WTC11 (cell line): ENCODE results near the gene CCNT1. TPM values are rescaled to one million over a fixed set of nuclear protein-coding genes. Genes with fewer than 3 reads are reported as not detected.

Experiments
- ATAC-seq: fragments of 200-7000 bp; cut with Tn5 transposase; 2 replicates; pipeline ENCODE4 v1.10.0; 2021; ENCODE audit warnings: mild to moderate bottlenecking, moderate library complexity
- CTCF ChIA-PET: fragments of 300-600 bp; sonication (Branson Sonifier 250); formaldehyde crosslinking; loops from one replicate; lab custom pipeline; 2021; ENCODE audit warnings: antibody characterized with exemption; lab: Charles Lee
- POLR2A ChIA-PET: fragments of 350-600 bp; sonication (Branson Sonifier 250); formaldehyde crosslinking; loops from one replicate; lab custom pipeline; 2021; ENCODE audit warnings: antibody characterized with exemption; lab: Charles Lee
- DNase-seq: peaks from one replicate; pipeline ENCODE4 v3.0.0; 2021; ENCODE audit warnings: low spot score
- H3K27ac Mint-ChIP-seq: 2 replicates; pipeline ENCODE4 v1.8.0; 2021; ENCODE audit warnings: mixed read lengths
- H3K27me3 Mint-ChIP-seq: 2 replicates; pipeline ENCODE4 v1.8.0; 2021; ENCODE audit warnings: low read depth, mild to moderate bottlenecking, moderate library complexity, mixed read lengths
- H3K36me3 Mint-ChIP-seq: 2 replicates; pipeline ENCODE4 v1.8.0; 2021; ENCODE audit warnings: mixed read lengths
- H3K4me1 Mint-ChIP-seq: 2 replicates; pipeline ENCODE4 v1.8.0; 2022; ENCODE audit warnings: mixed read lengths
- H3K4me3 Mint-ChIP-seq: 2 replicates; pipeline ENCODE4 v1.8.0; 2021; ENCODE audit warnings: mild to moderate bottlenecking, moderate library complexity, mixed read lengths
- H3K9me3 Mint-ChIP-seq: 2 replicates; pipeline ENCODE4 v1.8.0; 2021; ENCODE audit warnings: mixed read lengths
- ATF3 ChIP-seq: sonication (generic); formaldehyde crosslinking; conservative IDR thresholded peaks from 2 replicates; pipeline ENCODE4 v1.8.1; 2022; ENCODE audit warnings: mild to moderate bottlenecking, missing genetic modification reagents
- ATF6 ChIP-seq: sonication (generic); formaldehyde crosslinking; IDR thresholded peaks from 2 replicates; pipeline ENCODE4 v1.8.1; 2023; ENCODE audit warnings: mild to moderate bottlenecking, missing genetic modification reagents
- CREB1 ChIP-seq: sonication (generic); formaldehyde crosslinking; IDR thresholded peaks from 2 replicates; pipeline ENCODE4 v1.8.0; 2023; ENCODE audit warnings: mild to moderate bottlenecking, missing genetic modification reagents
- E2F1 ChIP-seq: sonication (generic); formaldehyde crosslinking; IDR thresholded peaks from 2 replicates; pipeline ENCODE4 v1.8.0; 2022; ENCODE audit warnings: mild to moderate bottlenecking, missing genetic modification reagents
- E2F4 ChIP-seq: sonication (generic); formaldehyde crosslinking; IDR thresholded peaks from 2 replicates; pipeline ENCODE4 v1.8.1; 2022; ENCODE audit warnings: low read depth, mild to moderate bottlenecking, moderate library complexity, missing genetic modification reagents, borderline replicate concordance
- E2F5 ChIP-seq: sonication (generic); formaldehyde crosslinking; IDR thresholded peaks from 2 replicates; pipeline ENCODE4 v1.8.1; 2022; ENCODE audit warnings: mild to moderate bottlenecking, moderate library complexity, missing genetic modification reagents
- ELF4 ChIP-seq: sonication (generic); formaldehyde crosslinking; IDR thresholded peaks from 2 replicates; pipeline ENCODE4 v1.8.1; 2022; ENCODE audit warnings: low read depth, mild to moderate bottlenecking, moderate library complexity, missing genetic modification reagents
- EMX1 ChIP-seq: fragments of 250-450 bp; sonication (Bioruptor Pico); IDR thresholded peaks from 2 replicates; pipeline ENCODE4 v1.8.0; 2021; ENCODE audit warnings: mild to moderate bottlenecking
- ERG ChIP-seq: fragments of 250-450 bp; sonication (Bioruptor Pico); IDR thresholded peaks from 2 replicates; pipeline ENCODE4 v1.8.0; 2021; ENCODE audit warnings: mild to moderate bottlenecking
- ETV6 ChIP-seq: sonication (generic); formaldehyde crosslinking; IDR thresholded peaks from 2 replicates; pipeline ENCODE4 v1.8.1; 2022; ENCODE audit warnings: mild to moderate bottlenecking, missing genetic modification reagents
- GABPB1 ChIP-seq: sonication (generic); formaldehyde crosslinking; IDR thresholded peaks from 2 replicates; pipeline ENCODE4 v1.8.1; 2023; ENCODE audit warnings: mild to moderate bottlenecking, missing genetic modification reagents
- GTF2I ChIP-seq: fragments of 250-450 bp; sonication (Bioruptor Pico); conservative IDR thresholded peaks from 2 replicates; pipeline ENCODE4 v1.4.0; 2021; ENCODE audit warnings: mild to moderate bottlenecking
- MXD4 ChIP-seq: fragments of 250-450 bp; sonication (Bioruptor Pico); IDR thresholded peaks from 2 replicates; pipeline ENCODE4 v1.8.0; 2021; ENCODE audit warnings: mild to moderate bottlenecking, moderate library complexity, borderline replicate concordance
- OVOL2 ChIP-seq: fragments of 250-450 bp; sonication (Bioruptor Pico); IDR thresholded peaks from 2 replicates; pipeline ENCODE4 v1.9.0; 2021; ENCODE audit warnings: mild to moderate bottlenecking, borderline replicate concordance
- USF1 ChIP-seq: sonication (generic); formaldehyde crosslinking; IDR thresholded peaks from 2 replicates; pipeline ENCODE4 v1.8.0; 2022; ENCODE audit warnings: mild to moderate bottlenecking, missing genetic modification reagents
- USF2 ChIP-seq: sonication (generic); formaldehyde crosslinking; IDR thresholded peaks from 2 replicates; pipeline ENCODE4 v1.8.1; 2023; ENCODE audit warnings: mild to moderate bottlenecking, missing genetic modification reagents, moderate library complexity
- ZNF532 ChIP-seq: fragments of 250-450 bp; sonication (Bioruptor Pico); IDR thresholded peaks from 2 replicates; pipeline ENCODE4 v1.9.0; 2021; ENCODE audit warnings: mild to moderate bottlenecking, borderline replicate concordance
- total RNA-seq: library from RNA; stranded (reverse); gene quantifications from 3 replicates; pipeline ENCODE4 v1.2.3, GENCODE V29; 2021

The CCNT1 gene
- total RNA-seq, 1 experiment from 2014 or later = 42.0 TPM

GRCh38 chr12:48717252-48717695 is 767 bp upstream of the CCNT1 start:
- Mint-ChIP-seq H3K27ac (peak overlapping the region; percentile 98), H3K36me3 (peaks cover 30% of the 10 kb centered on the region), H3K4me1 (peaks cover 12% of the 10 kb centered on the region), H3K27me3 (peaks cover 13% of the 10 kb centered on the region; the same call in 1 of the 2 replicates), H3K4me3 (peak overlapping the region; percentile 91), H3K9me3 (peaks cover 28% of the 10 kb centered on the region)
- TF ChIP-seq E2F4 (no peak), ETV6 (peak; percentile 5; the same call in 1 of the 2 replicates), ERG (no peak), USF1 (no peak), GABPB1 (CRISPR knock-in tag) (no peak), OVOL2 (no peak), ELF4 (no peak), ATF3 (no peak), MXD4 (CRISPR knock-in tag) (no peak), USF2 (no peak), ATF6 (CRISPR knock-in tag) (no peak), EMX1 (CRISPR knock-in tag) (no peak), E2F5 (no peak), ZNF532 (CRISPR knock-in tag) (no peak), E2F1 (CRISPR knock-in tag) (0 out of 2 replicates have a peak, but pooled peaks have one; percentile 9), CREB1 (CRISPR knock-in tag) (no peak), GTF2I (CRISPR knock-in tag) (no peak)
- CTCF ChIA-PET = interaction anchor here (0.7 kb wide), 1 partner anchor 12 kb away, joined by 3 read pairs; no protein-coding TSS in a partner anchor
- POLR2A ChIA-PET = no interaction called here
- DNase-seq = no peak
- no peak for ATAC-seq
